ENCODE measurements around the gene MRPS17.

- TF ChIP-seq CTCF (IDR thresholded peaks at IDR 0.05) (no peak), POLR2A (IDR thresholded peaks at IDR 0.05) (no peak)
Measured at GRCh38 chr7:55931421-55932151, 20.1 kb upstream of the MRPS17 start.

Measured in heart left ventricle (tissue), 13 donors.